ENCODE measurements around the gene APC2.

Gene APC2

GRCh38 chr19:1449467-1450442 is at the start of gene APC2:
Gene APC2, plus strand, starts transcription at chr19:1450121. Its CDS starts 2,881 bp downstream, at chr19:1453002.
- Histone ChIP-seq H3K9ac (ENCODE audit: low read length) (no peak within 1 kb of the TSS), H3K9me3 (ENCODE audit: control insufficient read depth, low read length) (no peaks in the 10 kb centered on the region), H3K27me3 (ENCODE audit: control insufficient read depth, insufficient read depth, low read length) (peaks cover 85% of the 10 kb centered on the region), H3K4me3 (ENCODE audit: low read length) (no peak within 1 kb of the TSS), H3K4me1 (ENCODE audit: control insufficient read depth, insufficient read depth, low read length) (peaks cover 13% of the 10 kb centered on the region), H3K36me3 (ENCODE audit: control insufficient read depth, insufficient read depth, low read length) (no peaks in the 10 kb centered on the region)

DNA sequence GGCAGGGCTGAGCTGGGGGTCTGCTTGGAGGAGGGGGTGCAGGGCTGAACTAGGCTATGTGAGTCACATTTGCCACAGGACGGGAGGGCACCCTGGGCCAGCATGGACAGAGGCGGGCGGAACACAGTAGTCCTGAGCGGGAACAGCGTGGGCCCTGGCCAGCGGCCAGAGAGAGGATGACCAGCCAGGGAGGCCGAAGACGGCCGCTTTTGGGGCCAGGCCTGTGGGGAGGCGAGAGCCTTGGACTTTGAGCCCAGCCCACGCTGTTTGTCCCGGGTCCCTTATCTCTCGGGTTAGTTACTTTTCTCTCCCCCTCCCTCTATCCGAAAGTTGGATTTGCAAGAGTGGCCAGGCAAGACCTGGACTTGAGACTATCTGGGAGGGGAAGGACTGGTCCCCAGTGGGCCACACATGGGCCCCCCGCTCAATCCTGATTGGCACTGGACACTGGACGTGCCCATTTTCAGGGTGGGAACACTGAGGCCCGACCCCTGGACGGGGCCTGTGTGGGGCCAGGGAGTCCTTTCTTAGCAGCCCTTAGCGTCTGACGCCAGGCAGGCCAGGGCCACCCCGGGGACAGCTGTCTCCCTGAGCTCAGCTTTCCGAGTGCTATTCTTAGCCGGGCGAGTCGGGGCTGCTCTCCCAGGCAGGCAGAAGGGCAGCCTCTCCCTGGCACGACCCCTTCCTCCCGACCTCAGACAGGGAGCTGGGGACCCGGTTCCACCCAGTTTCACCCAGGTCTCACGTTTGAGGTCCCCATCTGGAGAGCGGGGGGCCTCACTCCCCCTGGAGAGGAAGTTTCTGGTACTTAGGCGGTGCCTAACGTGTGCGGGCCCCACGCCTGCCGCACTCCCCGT is 49.4 kb upstream of the APC2 start:
- no peaks in the 10 kb centered on the region for H3K36me3 ChIP-seq (ENCODE audit: control insufficient read depth, insufficient read depth, low read length)
- H3K9ac ChIP-seq (ENCODE audit: low read length): peak overlapping the region; percentile 48
- peaks cover 25% of the 10 kb centered on the region for H3K4me1 ChIP-seq (ENCODE audit: control insufficient read depth, insufficient read depth, low read length)
- H3K9me3 ChIP-seq (ENCODE audit: control insufficient read depth, low read length): no peaks in the 10 kb centered on the region
- no peak overlapping the region for H3K4me3 ChIP-seq (ENCODE audit: low read length)
- H3K27me3 ChIP-seq (ENCODE audit: control insufficient read depth, insufficient read depth, low read length): peaks cover 7% of the 10 kb centered on the region

GRCh38 chr19:1401138-1401888 is 48.6 kb upstream of the APC2 start, which contains the start of gene GAMT:
Gene GAMT, minus strand, starts transcription at chr19:1401542. Its CDS starts 66 bp downstream, at chr19:1401476.
- Histone ChIP-seq H3K9me3 (ENCODE audit: control insufficient read depth, low read length) (no peaks in the 10 kb centered on the region), H3K9ac (ENCODE audit: low read length) (peak within 1 kb of the TSS; percentile 48), H3K4me3 (ENCODE audit: low read length) (no peak within 1 kb of the TSS), H3K4me1 (ENCODE audit: control insufficient read depth, insufficient read depth, low read length) (peaks cover 17% of the 10 kb centered on the region), H3K36me3 (ENCODE audit: control insufficient read depth, insufficient read depth, low read length) (no peaks in the 10 kb centered on the region), H3K27me3 (ENCODE audit: control insufficient read depth, insufficient read depth, low read length) (peaks cover 3% of the 10 kb centered on the region)

DNA sequence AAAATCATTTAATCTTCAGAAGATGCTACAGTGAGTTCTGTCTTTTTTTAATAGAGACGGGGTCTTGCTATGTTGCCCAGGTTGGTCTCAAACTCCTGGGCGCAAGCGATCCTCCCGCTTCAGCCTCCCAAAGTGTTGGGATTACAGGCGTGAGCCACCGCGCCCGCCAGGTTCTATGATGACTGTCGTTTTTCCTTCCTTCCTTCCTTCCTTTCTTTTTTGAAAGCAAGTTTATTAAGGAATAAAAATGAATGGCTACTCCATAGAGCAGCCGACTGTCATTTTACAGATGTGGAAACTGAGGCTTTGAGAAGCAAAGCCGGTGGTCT is 48.1 kb upstream of the APC2 start:
- no peak overlapping the region for H3K4me3 ChIP-seq (ENCODE audit: low read length)
- peaks cover 13% of the 10 kb centered on the region for H3K4me1 ChIP-seq (ENCODE audit: control insufficient read depth, insufficient read depth, low read length)
- H3K36me3 ChIP-seq (ENCODE audit: control insufficient read depth, insufficient read depth, low read length): no peaks in the 10 kb centered on the region
- H3K9me3 ChIP-seq (ENCODE audit: control insufficient read depth, low read length): no peaks in the 10 kb centered on the region
- H3K27me3 ChIP-seq (ENCODE audit: control insufficient read depth, insufficient read depth, low read length): peaks cover 3% of the 10 kb centered on the region
- H3K9ac ChIP-seq (ENCODE audit: low read length): no peak overlapping the region

- no peaks in the 10 kb centered on the region for H3K9me3 ChIP-seq (ENCODE audit: control insufficient read depth, low read length)
- peaks cover 13% of the 10 kb centered on the region for H3K4me1 ChIP-seq (ENCODE audit: control insufficient read depth, insufficient read depth, low read length)
- no peak overlapping the region for H3K4me3 ChIP-seq (ENCODE audit: low read length)
- H3K9ac ChIP-seq (ENCODE audit: low read length): no peak overlapping the region
- H3K27me3 ChIP-seq (ENCODE audit: control insufficient read depth, insufficient read depth, low read length): peaks cover 3% of the 10 kb centered on the region
- no peaks in the 10 kb centered on the region for H3K36me3 ChIP-seq (ENCODE audit: control insufficient read depth, insufficient read depth, low read length)
These were observed 47.4 kb upstream of the APC2 start for GRCh38 chr19:1402411-1403070.

DNA sequence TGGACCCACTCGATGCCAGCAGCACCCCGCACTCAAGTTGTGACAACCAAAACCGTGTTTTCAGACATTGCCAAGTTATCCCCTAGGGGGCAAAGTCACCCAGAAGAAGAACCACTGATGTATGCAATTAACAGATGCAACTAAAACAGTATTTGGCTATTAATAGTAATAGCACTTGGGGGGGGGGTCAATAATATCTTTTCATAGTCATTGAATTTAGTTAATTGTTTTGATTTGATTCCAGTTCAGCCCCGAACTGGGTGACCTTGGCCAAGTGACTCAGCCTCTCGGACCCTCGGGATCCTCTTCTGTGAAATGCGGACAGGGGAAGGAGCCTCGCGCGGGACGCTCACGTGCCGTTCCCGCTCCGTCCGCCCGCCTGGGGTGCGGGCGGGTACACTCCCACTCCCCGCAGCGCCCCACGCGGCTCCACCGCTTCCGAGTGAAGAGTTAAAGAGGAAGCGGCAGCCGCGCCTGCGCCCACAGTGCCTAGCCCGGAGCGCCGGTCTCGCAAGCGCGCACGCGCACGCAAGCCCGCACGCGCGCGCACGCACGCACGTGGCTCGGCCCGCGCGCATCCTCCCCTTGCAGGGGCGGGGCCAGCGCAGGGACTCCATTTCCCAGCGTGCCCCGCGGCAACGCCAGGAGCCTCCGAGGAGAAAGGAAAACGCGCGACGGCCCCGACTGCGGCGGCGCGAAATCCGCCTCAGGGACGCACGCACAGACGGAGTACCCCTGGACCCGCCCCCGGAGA is 43.0 kb upstream of the APC2 start:
- Histone ChIP-seq H3K36me3 (ENCODE audit: control insufficient read depth, insufficient read depth, low read length) (no peaks in the 10 kb centered on the region), H3K4me3 (ENCODE audit: low read length) (peak overlapping the region; percentile 56), H3K9me3 (ENCODE audit: control insufficient read depth, low read length) (no peaks in the 10 kb centered on the region), H3K9ac (ENCODE audit: low read length) (peak overlapping the region; percentile 59), H3K27me3 (ENCODE audit: control insufficient read depth, insufficient read depth, low read length) (peaks cover 3% of the 10 kb centered on the region), H3K4me1 (ENCODE audit: control insufficient read depth, insufficient read depth, low read length) (peaks cover 30% of the 10 kb centered on the region)

GRCh38 chr19:1407528-1408299 is 42.2 kb upstream of the APC2 start, which contains the start of gene DAZAP1:
Gene DAZAP1, plus strand, starts transcription at chr19:1407586. Its CDS starts 188 bp downstream, at chr19:1407774.
- Histone ChIP-seq H3K4me1 (ENCODE audit: control insufficient read depth, insufficient read depth, low read length) (peaks cover 38% of the 10 kb centered on the region), H3K9ac (ENCODE audit: low read length) (peak within 1 kb of the TSS; percentile 87), H3K4me3 (ENCODE audit: low read length) (peak within 1 kb of the TSS; percentile 56)

GRCh38 chr19:1408300-1409203 is 41.4 kb upstream of the APC2 start:
- H3K4me3 ChIP-seq (ENCODE audit: low read length): peak overlapping the region; percentile 45
- H3K9me3 ChIP-seq (ENCODE audit: control insufficient read depth, low read length): no peaks in the 10 kb centered on the region
- peak overlapping the region; percentile 87 for H3K9ac ChIP-seq (ENCODE audit: low read length)
- no peaks in the 10 kb centered on the region for H3K36me3 ChIP-seq (ENCODE audit: control insufficient read depth, insufficient read depth, low read length)
- peaks cover 38% of the 10 kb centered on the region for H3K4me1 ChIP-seq (ENCODE audit: control insufficient read depth, insufficient read depth, low read length)
- no peaks in the 10 kb centered on the region for H3K27me3 ChIP-seq (ENCODE audit: control insufficient read depth, insufficient read depth, low read length)

More at GRCh38 chr19:1407528-1408299, 42.2 kb upstream of the APC2 start, which contains the start of gene DAZAP1:
- Histone ChIP-seq H3K9me3 (ENCODE audit: control insufficient read depth, low read length) (no peaks in the 10 kb centered on the region), H3K27me3 (ENCODE audit: control insufficient read depth, insufficient read depth, low read length) (peaks cover 1% of the 10 kb centered on the region), H3K36me3 (ENCODE audit: control insufficient read depth, insufficient read depth, low read length) (no peaks in the 10 kb centered on the region)

- Histone ChIP-seq H3K9me3 (ENCODE audit: control insufficient read depth, low read length) (no peaks in the 10 kb centered on the region), H3K4me1 (ENCODE audit: control insufficient read depth, insufficient read depth, low read length) (peaks cover 38% of the 10 kb centered on the region), H3K4me3 (ENCODE audit: low read length) (peak overlapping the region; percentile 45), H3K27me3 (ENCODE audit: control insufficient read depth, insufficient read depth, low read length) (no peaks in the 10 kb centered on the region), H3K36me3 (ENCODE audit: control insufficient read depth, insufficient read depth, low read length) (no peaks in the 10 kb centered on the region), H3K9ac (ENCODE audit: low read length) (peak overlapping the region; percentile 87)
These were observed 40.5 kb upstream of the APC2 start for GRCh38 chr19:1409204-1410005.

Data from mucosa of stomach (tissue), 1 donor.